IMR-90 (cell line): ENCODE measurements around the gene SLC2A1.

ENCODE experiments used
- CEBPB ChIP-seq: IDR thresholded peaks from 2 replicates; pipeline ENCODE4 v1.6.1; 2012; ENCODE audit warnings: low read depth, low read length, improper control_type of control experiment
- CHD1 ChIP-seq: IDR thresholded peaks from 2 replicates; pipeline ENCODE4 v1.6.1; 2012; ENCODE audit warnings: low read depth, low read length, improper control_type of control experiment
- CTCF ChIP-seq: conservative IDR thresholded peaks from 2 replicates; pipeline ENCODE4 v1.5.1; 2012; ENCODE audit warnings: mild to moderate bottlenecking, low read depth, low read length, improper control_type of control experiment
- MAFK ChIP-seq: IDR thresholded peaks from 2 replicates; pipeline ENCODE4 v1.6.1; 2012; ENCODE audit warnings: low read depth, low read length, improper control_type of control experiment
- NFE2L2 ChIP-seq: fragments of 150-350 bp; IDR thresholded peaks from 2 replicates; pipeline ENCODE4 v1.6.1; 2016; ENCODE audit warnings: low read depth, mild to moderate bottlenecking, low read length
- POLR2A ChIP-seq: IDR thresholded peaks from 2 replicates; pipeline ENCODE4 v1.6.1; 2012; ENCODE audit warnings: mild to moderate bottlenecking, low read depth, low read length
- RAD21 ChIP-seq: IDR thresholded peaks from 2 replicates; pipeline ENCODE4 v1.6.1; 2012; ENCODE audit warnings: low read length, improper control_type of control experiment
- RFX5 ChIP-seq: IDR thresholded peaks from 2 replicates; pipeline ENCODE4 v1.8.0; 2012; ENCODE audit warnings: low read depth, mild to moderate bottlenecking, low read length, moderate library complexity
- USF2 ChIP-seq: fragments of 150-350 bp; IDR thresholded peaks from 2 replicates; pipeline ENCODE4 v1.6.1; 2017; ENCODE audit warnings: mild to moderate bottlenecking, antibody characterized with exemption, low read length, low read depth

DNA sequence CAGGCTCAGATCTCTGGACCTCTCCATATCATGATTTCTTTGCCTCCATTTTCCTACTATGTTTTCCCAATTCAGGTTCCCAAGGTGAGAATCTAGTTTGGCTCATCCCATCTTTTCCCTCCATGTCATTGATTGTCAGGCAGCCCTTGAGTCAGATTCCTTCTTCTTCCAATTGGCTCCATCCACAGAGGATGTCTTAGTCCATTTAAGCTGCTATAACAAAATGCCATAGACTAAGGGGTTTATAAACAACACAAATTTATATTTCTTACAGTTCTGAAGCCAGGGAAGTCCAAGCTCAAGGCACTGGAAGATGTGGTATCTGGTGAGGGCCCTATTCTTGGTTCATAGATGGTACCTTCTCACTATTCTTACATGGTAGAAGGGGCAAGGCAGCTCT lies 42.8 kb upstream of the SLC2A1 start:
- TF ChIP-seq POLR2A = no peak
- no peak for TF ChIP-seq NFE2L2
- TF ChIP-seq CTCF = no peak
- TF ChIP-seq USF2 = no peak
- TF ChIP-seq RFX5 = no peak
- TF ChIP-seq MAFK = no peak
- no peak for TF ChIP-seq RAD21
- TF ChIP-seq CEBPB = no peak
- TF ChIP-seq CHD1 = no peak
